ENCODE results near the gene OLFM3.

DNA sequence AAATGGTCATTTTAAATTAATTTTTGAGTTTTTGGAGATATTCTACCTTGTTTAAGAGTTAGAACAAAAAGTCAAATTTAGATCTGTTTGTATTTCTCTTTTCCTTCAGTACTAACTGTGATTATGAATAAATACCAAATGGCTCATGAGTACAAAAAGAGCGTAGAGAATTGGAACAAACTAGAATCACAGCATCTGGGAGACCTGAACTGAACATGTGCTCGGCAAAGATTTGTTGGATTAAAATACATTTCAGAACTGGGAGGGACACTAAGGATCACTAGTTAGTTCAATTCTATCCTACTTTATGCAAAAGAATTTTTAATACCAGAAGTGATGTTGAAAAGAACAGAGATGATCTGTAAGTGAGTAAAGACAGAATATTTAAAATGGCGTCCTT is 19.5 kb downstream of the OLFM3 start:
- TF ChIP-seq TCF4 (CRISPR knock-in tag; IDR thresholded peaks at IDR 0.05; ENCODE audit: borderline replicate concordance) (no peak), BACH2 (CRISPR knock-in tag; IDR thresholded peaks at IDR 0.05; ENCODE audit: borderline replicate concordance) (no peak), GLIS3 (CRISPR knock-in tag; IDR thresholded peaks at IDR 0.05) (no peak)

Measured in SK-N-SH treated with all-trans-retinoic acid at 6 μM for 48 hours (cell line).